Parathyroid adenoma (tissue), 2 donors: ENCODE measurements around the gene SOX12.
A peak's percentile ranks its signal among the peaks of the same experiment; 100 is the strongest.

Experiments used
- H2AFZ ChIP-seq: fragments of 300-600 bp; sonication (generic); one replicate; pipeline ENCODE4 v1.7.0; 2017; ENCODE audit warnings: antibody characterized with exemption, mild to moderate bottlenecking
- H3K27ac ChIP-seq: fragments of 300-600 bp; sonication (generic); one replicate; pipeline ENCODE4 v1.7.0; 2017
- H3K27me3 ChIP-seq: fragments of 300-600 bp; sonication (generic); one replicate; pipeline ENCODE4 v1.7.0; 2017; ENCODE audit warnings: low read length; ENCODE audit not compliant: control insufficient read depth, insufficient read depth
- H3K36me3 ChIP-seq: fragments of 300-600 bp; sonication (generic); one replicate; pipeline ENCODE4 v1.7.0; 2017; ENCODE audit warnings: low read length; ENCODE audit not compliant: control insufficient read depth, insufficient read depth
- H3K4me1 ChIP-seq: fragments of 300-600 bp; sonication (generic); one replicate; pipeline ENCODE4 v1.7.0; 2017; ENCODE audit warnings: control low read depth
- H3K4me2 ChIP-seq: fragments of 300-600 bp; sonication (generic); one replicate; pipeline ENCODE4 v1.7.0; 2017; ENCODE audit warnings: low read length
- H3K4me3 ChIP-seq: fragments of 300-600 bp; sonication (generic); one replicate; pipeline ENCODE4 v1.7.0; 2017; ENCODE audit warnings: low read depth, low read length
- H3K79me2 ChIP-seq: fragments of 300-600 bp; sonication (generic); one replicate; pipeline ENCODE4 v1.7.0; 2017; ENCODE audit warnings: control low read depth
- H3K9ac ChIP-seq: fragments of 300-600 bp; sonication (generic); one replicate; pipeline ENCODE4 v1.7.0; 2017; ENCODE audit warnings: mild to moderate bottlenecking
- H3K9me3 ChIP-seq: fragments of 300-600 bp; sonication (generic); one replicate; pipeline ENCODE4 v1.7.0; 2017; ENCODE audit warnings: low read length; ENCODE audit not compliant: control insufficient read depth
- TF ChIP-seq, protein P1 (sequence below): fragments of 300-600 bp; sonication (generic); IDR thresholded peaks from one replicate; pipeline ENCODE4 v1.7.0; 2017; ENCODE audit warnings: antibody characterized with exemption, mild to moderate bottlenecking
- donor health status: primary hyperparathyroidism.

SOX12 gene

GRCh38 chr20:278181-278580 is 47.2 kb upstream of the SOX12 start:
- Histone ChIP-seq H3K4me2 (peak overlapping the region; percentile 24), H3K27me3 (no peaks in the 10 kb centered on the region), H3K9ac (no peak overlapping the region), H3K9me3 (no peaks in the 10 kb centered on the region), H3K4me3 (no peak overlapping the region), H3K79me2 (no peaks in the 10 kb centered on the region), H3K27ac (no peak overlapping the region), H2AFZ (no peak overlapping the region), H3K4me1 (no peaks in the 10 kb centered on the region), H3K36me3 (no peaks in the 10 kb centered on the region)
- TF ChIP-seq, protein P1, sequence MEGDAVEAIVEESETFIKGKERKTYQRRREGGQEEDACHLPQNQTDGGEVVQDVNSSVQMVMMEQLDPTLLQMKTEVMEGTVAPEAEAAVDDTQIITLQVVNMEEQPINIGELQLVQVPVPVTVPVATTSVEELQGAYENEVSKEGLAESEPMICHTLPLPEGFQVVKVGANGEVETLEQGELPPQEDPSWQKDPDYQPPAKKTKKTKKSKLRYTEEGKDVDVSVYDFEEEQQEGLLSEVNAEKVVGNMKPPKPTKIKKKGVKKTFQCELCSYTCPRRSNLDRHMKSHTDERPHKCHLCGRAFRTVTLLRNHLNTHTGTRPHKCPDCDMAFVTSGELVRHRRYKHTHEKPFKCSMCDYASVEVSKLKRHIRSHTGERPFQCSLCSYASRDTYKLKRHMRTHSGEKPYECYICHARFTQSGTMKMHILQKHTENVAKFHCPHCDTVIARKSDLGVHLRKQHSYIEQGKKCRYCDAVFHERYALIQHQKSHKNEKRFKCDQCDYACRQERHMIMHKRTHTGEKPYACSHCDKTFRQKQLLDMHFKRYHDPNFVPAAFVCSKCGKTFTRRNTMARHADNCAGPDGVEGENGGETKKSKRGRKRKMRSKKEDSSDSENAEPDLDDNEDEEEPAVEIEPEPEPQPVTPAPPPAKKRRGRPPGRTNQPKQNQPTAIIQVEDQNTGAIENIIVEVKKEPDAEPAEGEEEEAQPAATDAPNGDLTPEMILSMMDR = no peak

DNA sequence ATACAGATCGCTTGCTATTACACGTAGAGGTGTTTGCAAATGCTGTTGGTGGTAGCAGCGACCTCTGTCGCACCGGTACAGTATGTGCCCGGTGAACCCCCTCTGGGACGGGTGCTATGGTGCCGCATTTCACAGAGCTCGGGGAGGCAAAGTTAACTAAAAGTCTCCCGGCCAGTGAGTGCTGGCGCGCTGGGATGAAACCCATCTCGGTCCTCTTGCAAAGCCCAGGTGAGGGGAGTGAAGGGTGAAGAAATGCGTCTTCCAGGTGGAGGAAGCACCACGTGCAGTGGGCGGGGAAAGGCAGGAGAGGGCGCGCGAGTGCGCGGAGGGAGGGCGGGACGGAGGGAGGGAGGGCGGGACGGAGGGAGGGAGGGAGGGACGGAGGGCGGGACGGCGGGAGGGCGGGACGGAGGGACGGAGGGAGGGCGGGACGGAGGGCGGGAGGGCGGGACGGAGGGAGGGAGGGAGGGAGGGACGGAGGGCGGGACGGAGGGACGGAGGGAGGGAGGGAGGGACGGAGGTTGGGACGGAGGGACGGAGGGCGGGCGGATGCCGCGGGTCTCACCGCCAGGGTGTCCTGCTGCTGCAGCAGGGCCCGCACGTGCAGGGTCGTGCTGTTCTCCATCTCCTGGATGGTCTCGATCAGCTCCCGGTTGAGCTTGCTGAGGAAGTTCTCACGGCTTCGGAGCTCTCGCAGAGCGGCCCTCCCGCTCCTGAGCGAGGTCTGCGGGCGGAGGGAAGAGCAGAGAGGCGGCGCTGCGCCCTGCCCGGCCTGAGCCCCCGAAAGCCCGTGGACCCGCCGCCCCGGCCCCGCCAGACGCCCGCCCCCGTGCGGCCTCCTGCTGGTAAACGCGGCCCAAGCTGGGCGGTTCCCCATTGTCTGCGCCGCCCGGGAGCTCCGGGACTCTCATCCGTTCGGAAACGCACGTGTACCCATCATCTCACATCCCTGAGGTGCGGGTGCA is 46.5 kb upstream of the SOX12 start:
- Histone ChIP-seq H3K4me1 (no peaks in the 10 kb centered on the region), H3K79me2 (no peaks in the 10 kb centered on the region), H3K4me3 (no peak overlapping the region), H3K4me2 (peak overlapping the region; percentile 24), H3K9me3 (no peaks in the 10 kb centered on the region), H2AFZ (no peak overlapping the region), H3K27ac (no peak overlapping the region), H3K27me3 (no peaks in the 10 kb centered on the region), H3K36me3 (no peaks in the 10 kb centered on the region), H3K9ac (no peak overlapping the region)
- TF ChIP-seq, protein P1 = no peak

- Histone ChIP-seq H3K79me2 (peaks cover 3% of the 10 kb centered on the region), H3K4me3 (no peak overlapping the region), H3K4me2 (no peak overlapping the region), H3K27ac (no peak overlapping the region), H3K9me3 (no peaks in the 10 kb centered on the region), H2AFZ (no peak overlapping the region), H3K9ac (no peak overlapping the region), H3K36me3 (no peaks in the 10 kb centered on the region), H3K4me1 (no peaks in the 10 kb centered on the region), H3K27me3 (no peaks in the 10 kb centered on the region)
- TF ChIP-seq, protein P1 = no peak
These were observed 41.2 kb upstream of the SOX12 start for GRCh38 chr20:284172-284571.

- Histone ChIP-seq H3K36me3 (no peaks in the 10 kb centered on the region), H3K9ac (no peak overlapping the region), H3K79me2 (peaks cover 3% of the 10 kb centered on the region), H3K9me3 (no peaks in the 10 kb centered on the region), H2AFZ (no peak overlapping the region), H3K4me1 (no peaks in the 10 kb centered on the region), H3K27me3 (no peaks in the 10 kb centered on the region), H3K4me2 (no peak overlapping the region), H3K27ac (no peak overlapping the region), H3K4me3 (no peak overlapping the region)
- TF ChIP-seq, protein P1 = no peak
These were observed 38.8 kb upstream of the SOX12 start for GRCh38 chr20:286508-286907.
